K562 (cell line): ENCODE measurements around the gene DNM1. TPM values are rescaled to one million over a fixed set of nuclear protein-coding genes. Genes with fewer than 3 reads are reported as not detected.

Experiments used
- ARHGAP35 ChIP-seq: fragments of 450-650 bp; IDR thresholded peaks from 2 replicates; pipeline ENCODE4 v1.6.1; 2018; ENCODE audit not compliant: partially characterized antibody
- ARID2 ChIP-seq: fragments of 450-650 bp; IDR thresholded peaks from 2 replicates; pipeline ENCODE4 v1.6.1; 2017; ENCODE audit warnings: antibody characterized with exemption, mild to moderate bottlenecking
- CBX5 ChIP-seq: IDR thresholded peaks from 2 replicates; pipeline ENCODE4 v1.6.1; 2014; ENCODE audit warnings: low read depth, borderline replicate concordance
- CREB1 ChIP-seq, 2 experiments: sonication (generic) in 1 of 2; formaldehyde crosslinking in 1 of 2; IDR thresholded peaks; 2 replicates each; pipeline versions ENCODE4 v1.6.1 to v1.8.0; 2012 to 2022; ENCODE audit warnings: inconsistent platforms in 1 of 2, mild to moderate bottlenecking in 1 of 2, missing genetic modification reagents in 1 of 2, moderate library complexity in 1 of 2
- GTF2F1 ChIP-seq: IDR thresholded peaks from 2 replicates; pipeline ENCODE4 v1.6.1; 2011; ENCODE audit warnings: low read depth, low read length, improper control_type of control experiment
- HDAC1 ChIP-seq, 2 experiments: fragments of 450-650 bp; IDR thresholded peaks; 2 replicates each; pipeline ENCODE4 v1.6.1; 2016 to 2017; ENCODE audit warnings: inconsistent platforms in 1 of 2, mild to moderate bottlenecking in 1 of 2, moderate library complexity in 1 of 2
- HMG20A ChIP-seq: fragments of 450-650 bp; formaldehyde crosslinking; conservative IDR thresholded peaks from 2 replicates; pipeline ENCODE4 v1.4.0; 2020; ENCODE audit warnings: mild to moderate bottlenecking, mixed read lengths
- MTA1 ChIP-seq: fragments of 450-650 bp; IDR thresholded peaks from 2 replicates; pipeline ENCODE4 v1.6.1; 2017; ENCODE audit warnings: borderline replicate concordance
- NFYB ChIP-seq: IDR thresholded peaks from 2 replicates; pipeline ENCODE4 v1.6.1; 2011; ENCODE audit warnings: mild to moderate bottlenecking, moderate library complexity; ENCODE audit not compliant: insufficient read length; ENCODE audit errors: extremely low read depth
- NR2C1 ChIP-seq, 2 experiments: fragments of 450-650 bp; IDR thresholded peaks; 2 replicates each; pipeline ENCODE4 v1.6.1; 2017; ENCODE audit warnings: mild to moderate bottlenecking in 2 of 2, antibody characterized with exemption in 1 of 2, inconsistent platforms in 1 of 2, missing compliant biosample characterization in 1 of 2, missing genetic modification characterization in 1 of 2
- NUFIP1 ChIP-seq: fragments of 450-650 bp; IDR thresholded peaks from 2 replicates; pipeline ENCODE4 v1.6.1; 2018; ENCODE audit not compliant: partially characterized antibody
- PCBP1 ChIP-seq: fragments of 200-400 bp; formaldehyde crosslinking; IDR thresholded peaks from 2 replicates; pipeline ENCODE4 v1.6.1; 2018; ENCODE audit warnings: mild to moderate bottlenecking, low read depth, low read length; ENCODE audit not compliant: poor library complexity, severe bottlenecking
- PYGO2 ChIP-seq: fragments of 450-650 bp; IDR thresholded peaks from 2 replicates; pipeline ENCODE4 v1.6.1; 2016; ENCODE audit warnings: mild to moderate bottlenecking, missing genetic modification characterization, moderate library complexity, missing compliant biosample characterization
- RBM34 ChIP-seq: fragments of 200-400 bp; formaldehyde crosslinking; IDR thresholded peaks from 2 replicates; pipeline ENCODE4 v1.6.1; 2018; ENCODE audit warnings: low read length, borderline replicate concordance; ENCODE audit not compliant: insufficient read depth
- SIRT6 ChIP-seq: IDR thresholded peaks from one replicate; pipeline ENCODE4 v1.6.1; 2012; ENCODE audit warnings: low read depth, mild to moderate bottlenecking, control low read depth, inconsistent platforms, low read length, moderate library complexity
- TCF7 ChIP-seq: sonication (generic); IDR thresholded peaks from 2 replicates; pipeline ENCODE4 v1.6.1; 2016; ENCODE audit warnings: antibody characterized with exemption, borderline replicate concordance
- ZNF785 ChIP-seq: fragments of 250-450 bp; sonication (Bioruptor Pico); IDR thresholded peaks from 2 replicates; pipeline ENCODE4 v1.4.0; 2020; ENCODE audit warnings: mild to moderate bottlenecking
- polyA plus RNA-seq, 8 experiments: library from polyadenylated mRNA; depleted of rRNA in 4 of 8; stranded (reverse) in 5 of 8; unstranded in 3 of 8; fragments of >200 nt; fragmentation: Nextera tagmentation in 2 of 8; fragmentation: Illumina TruSeq in 1 of 8; extraction: Ambion mirVana in 2 of 8; extraction: Trizol in 1 of 8; gene quantifications; 2 replicates each; pipeline versions ENCODE4 v1.2.1 to v1.2.3, GENCODE V29; 2011 to 2014; ENCODE audit warnings: inconsistent platforms in 1 of 8, missing spikeins in 1 of 8
- total RNA-seq, 7 experiments: library from RNA; depleted of rRNA in 6 of 7; stranded (reverse); fragments of >200 nt in 6 of 7; fragmentation: Illumina TruSeq in 2 of 7; extraction: Trizol in 2 of 7; gene quantifications; 2 replicates each; pipeline versions ENCODE4 v1.2.1 to v1.2.3, GENCODE V29; 2011 to 2021; ENCODE audit warnings: low replicate concordance in 1 of 7
- TF ChIP-seq, protein P1 (sequence below), 3 experiments: fragments of 200-800 bp in 1 of 3; sonication (Bioruptor generic) in 1 of 3; sonication (generic) in 1 of 3; formaldehyde crosslinking in 1 of 3; IDR thresholded peaks; 2 replicates each; pipeline versions ENCODE4 v1.6.1 to v1.8.0; 2016 to 2022; ENCODE audit warnings: mild to moderate bottlenecking in 2 of 3, missing compliant biosample characterization in 2 of 3, missing genetic modification characterization in 2 of 3, missing genetic modification reagents in 1 of 3
- TF ChIP-seq, protein P2 (sequence below): fragments of 200-800 bp; sonication (Bioruptor generic); IDR thresholded peaks from 2 replicates; pipeline ENCODE4 v1.6.1; 2016; ENCODE audit warnings: missing genetic modification characterization, missing compliant biosample characterization
- TF ChIP-seq, protein P3 (sequence below), 2 experiments: IDR thresholded peaks; 2 replicates each; pipeline ENCODE4 v1.6.1; 2011; ENCODE audit warnings: borderline replicate concordance in 1 of 2, control low read depth in 1 of 2, low read depth in 1 of 2, low read length in 1 of 2, mild to moderate bottlenecking in 1 of 2, mixed read lengths in 1 of 2, moderate library complexity in 1 of 2; ENCODE audit not compliant: insufficient read depth in 1 of 2, insufficient read length in 1 of 2, poor library complexity in 1 of 2, severe bottlenecking in 1 of 2; ENCODE audit errors: extremely low read depth in 1 of 2

The DNM1 gene
- total and polyA plus RNA-seq, 9 of the 15 experiments (the other 6 are each of a cell fraction or from before 2014, with no cell fraction given): 0.39 to 23.1 (median 9.1) TPM

DNA sequence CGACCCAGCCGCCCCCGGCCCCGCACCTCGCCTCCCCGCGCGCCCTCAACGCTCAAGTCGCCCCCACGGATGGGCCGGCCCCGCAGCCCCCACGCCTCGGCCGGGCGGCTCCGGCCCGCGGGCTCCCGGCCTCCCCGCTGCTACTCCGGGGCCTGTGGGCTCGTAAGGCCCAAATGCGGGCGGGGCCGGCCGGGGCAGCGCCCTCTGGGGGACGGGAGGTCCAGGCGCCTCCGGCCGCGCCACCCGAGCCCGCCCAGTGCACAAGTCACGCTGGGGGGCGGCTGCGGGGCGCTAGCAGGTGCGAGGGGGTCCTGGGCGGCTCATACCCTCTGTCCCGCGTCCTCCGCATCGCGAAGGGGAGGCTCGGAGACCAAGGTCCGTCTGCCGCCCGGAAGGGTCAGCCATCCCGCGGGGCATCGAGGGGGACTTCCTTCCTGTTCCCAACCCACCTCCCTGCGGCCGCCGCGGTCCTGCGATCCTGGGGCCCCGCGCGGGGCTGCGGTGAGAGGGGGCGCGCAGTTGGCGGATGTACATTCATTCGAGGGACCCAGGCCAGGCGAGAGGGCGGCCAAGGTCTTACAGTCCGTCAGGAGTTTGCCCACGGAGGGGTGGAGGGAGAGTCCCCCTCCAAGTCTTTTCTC, 11.7 kb upstream of the DNM1 start, which contains the start of gene CIZ1 (continued):
- TF ChIP-seq HMG20A (CRISPR knock-in tag) (no peak; the same call in 1 of the 2 replicates), PCBP1 (peak; percentile 80), SIRT6 (no peak), TCF7 (no peak), GTF2F1 (peak; percentile 68; the same call in 1 of the 2 replicates), RBM34 (no peak), HDAC1 (IDR thresholded peaks at IDR 0.05) (no peak), NR2C1 (IDR thresholded peaks at IDR 0.05) (no peak), NR2C1 (tag; IDR thresholded peaks at IDR 0.05) (no peak), ARHGAP35 (no peak), ARID2 (no peak), PYGO2 (tag) (no peak), NUFIP1 (no peak), CBX5 (no peak), ZNF785 (CRISPR knock-in tag) (no peak), NFYB (no peak), CREB1 (IDR thresholded peaks at IDR 0.05) (peak; percentile 47), CREB1 (CRISPR knock-in tag; IDR thresholded peaks at IDR 0.05) (no peak), MTA1 (no peak)
- TF ChIP-seq, protein P1, sequence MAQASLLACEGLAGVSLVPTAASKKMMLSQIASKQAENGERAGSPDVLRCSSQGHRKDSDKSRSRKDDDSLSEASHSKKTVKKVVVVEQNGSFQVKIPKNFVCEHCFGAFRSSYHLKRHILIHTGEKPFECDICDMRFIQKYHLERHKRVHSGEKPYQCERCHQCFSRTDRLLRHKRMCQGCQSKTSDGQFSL (CRISPR knock-in tag; IDR thresholded peaks at IDR 0.05): no peak
- TF ChIP-seq, protein P1 (tag; IDR thresholded peaks at IDR 0.05): no peak
- TF ChIP-seq, protein P2, sequence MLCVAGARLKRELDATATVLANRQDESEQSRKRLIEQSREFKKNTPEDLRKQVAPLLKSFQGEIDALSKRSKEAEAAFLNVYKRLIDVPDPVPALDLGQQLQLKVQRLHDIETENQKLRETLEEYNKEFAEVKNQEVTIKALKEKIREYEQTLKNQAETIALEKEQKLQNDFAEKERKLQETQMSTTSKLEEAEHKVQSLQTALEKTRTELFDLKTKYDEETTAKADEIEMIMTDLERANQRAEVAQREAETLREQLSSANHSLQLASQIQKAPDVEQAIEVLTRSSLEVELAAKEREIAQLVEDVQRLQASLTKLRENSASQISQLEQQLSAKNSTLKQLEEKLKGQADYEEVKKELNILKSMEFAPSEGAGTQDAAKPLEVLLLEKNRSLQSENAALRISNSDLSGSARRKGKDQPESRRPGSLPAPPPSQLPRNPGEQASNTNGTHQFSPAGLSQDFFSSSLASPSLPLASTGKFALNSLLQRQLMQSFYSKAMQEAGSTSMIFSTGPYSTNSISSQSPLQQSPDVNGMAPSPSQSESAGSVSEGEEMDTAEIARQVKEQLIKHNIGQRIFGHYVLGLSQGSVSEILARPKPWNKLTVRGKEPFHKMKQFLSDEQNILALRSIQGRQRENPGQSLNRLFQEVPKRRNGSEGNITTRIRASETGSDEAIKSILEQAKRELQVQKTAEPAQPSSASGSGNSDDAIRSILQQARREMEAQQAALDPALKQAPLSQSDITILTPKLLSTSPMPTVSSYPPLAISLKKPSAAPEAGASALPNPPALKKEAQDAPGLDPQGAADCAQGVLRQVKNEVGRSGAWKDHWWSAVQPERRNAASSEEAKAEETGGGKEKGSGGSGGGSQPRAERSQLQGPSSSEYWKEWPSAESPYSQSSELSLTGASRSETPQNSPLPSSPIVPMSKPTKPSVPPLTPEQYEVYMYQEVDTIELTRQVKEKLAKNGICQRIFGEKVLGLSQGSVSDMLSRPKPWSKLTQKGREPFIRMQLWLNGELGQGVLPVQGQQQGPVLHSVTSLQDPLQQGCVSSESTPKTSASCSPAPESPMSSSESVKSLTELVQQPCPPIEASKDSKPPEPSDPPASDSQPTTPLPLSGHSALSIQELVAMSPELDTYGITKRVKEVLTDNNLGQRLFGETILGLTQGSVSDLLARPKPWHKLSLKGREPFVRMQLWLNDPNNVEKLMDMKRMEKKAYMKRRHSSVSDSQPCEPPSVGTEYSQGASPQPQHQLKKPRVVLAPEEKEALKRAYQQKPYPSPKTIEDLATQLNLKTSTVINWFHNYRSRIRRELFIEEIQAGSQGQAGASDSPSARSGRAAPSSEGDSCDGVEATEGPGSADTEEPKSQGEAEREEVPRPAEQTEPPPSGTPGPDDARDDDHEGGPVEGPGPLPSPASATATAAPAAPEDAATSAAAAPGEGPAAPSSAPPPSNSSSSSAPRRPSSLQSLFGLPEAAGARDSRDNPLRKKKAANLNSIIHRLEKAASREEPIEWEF (CRISPR knock-in tag): no peak
- TF ChIP-seq, protein P3, sequence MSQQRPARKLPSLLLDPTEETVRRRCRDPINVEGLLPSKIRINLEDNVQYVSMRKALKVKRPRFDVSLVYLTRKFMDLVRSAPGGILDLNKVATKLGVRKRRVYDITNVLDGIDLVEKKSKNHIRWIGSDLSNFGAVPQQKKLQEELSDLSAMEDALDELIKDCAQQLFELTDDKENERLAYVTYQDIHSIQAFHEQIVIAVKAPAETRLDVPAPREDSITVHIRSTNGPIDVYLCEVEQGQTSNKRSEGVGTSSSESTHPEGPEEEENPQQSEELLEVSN (IDR thresholded peaks at IDR 0.05; ENCODE audit: borderline replicate concordance in 1 of 2, extremely low read depth in 1 of 2, insufficient read depth in 1 of 2, insufficient read length in 1 of 2, low read depth in 1 of 2, low read length in 1 of 2, poor library complexity in 1 of 2, severe bottlenecking in 1 of 2): peak; percentile 73 to 91
